Measurements from ENCODE around the gene DYSF. TPM values are rescaled to one million over a fixed set of nuclear protein-coding genes. Genes with fewer than 3 reads are reported as not detected.

Gene DYSF
- total RNA-seq, 1 experiment from 2014 or later, result 0.24 TPM

DNA sequence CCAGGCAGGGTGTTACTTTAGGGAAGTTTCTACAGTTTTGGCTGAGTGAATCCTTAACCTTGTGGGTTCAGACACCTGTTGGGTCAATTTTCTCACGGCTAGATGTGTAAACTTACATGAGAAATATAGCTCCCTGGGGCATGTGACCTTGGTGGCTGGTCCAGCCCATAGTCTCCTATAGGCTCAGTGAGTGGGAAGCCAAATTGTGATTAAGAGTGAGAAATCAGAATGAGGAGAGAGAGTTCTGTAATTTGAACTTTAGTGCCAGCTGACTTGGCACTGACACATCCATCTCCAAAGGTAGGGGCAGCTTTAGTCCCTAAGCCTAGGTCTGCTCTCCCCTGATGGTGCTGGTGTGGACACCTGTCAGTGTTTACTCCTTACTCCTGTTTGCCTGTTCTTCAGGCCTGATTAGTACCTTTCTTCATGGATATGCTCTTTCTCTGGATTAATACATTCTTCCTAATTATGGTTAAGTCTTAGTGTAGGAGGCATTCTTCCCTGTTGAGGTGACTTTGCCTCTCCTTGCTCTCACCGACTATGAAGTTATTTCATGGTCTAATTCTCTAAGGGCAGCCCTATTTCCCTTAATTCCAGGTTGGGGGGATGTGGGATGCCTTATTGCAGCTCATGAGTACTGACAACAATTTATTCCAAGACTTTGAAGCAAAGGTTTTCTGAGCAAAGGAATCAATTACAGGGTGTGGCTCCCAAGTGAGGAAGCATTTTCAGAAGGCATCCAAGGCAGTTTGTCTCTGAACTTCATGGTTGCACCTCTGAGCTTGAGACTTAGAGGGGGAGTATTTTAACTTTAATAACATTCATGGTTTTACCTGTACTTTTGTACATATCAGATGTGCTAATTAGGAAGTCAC, 177.3 kb downstream of the DYSF start:
- intact Hi-C loops (cut with micrococcal nuclease; ENCODE audit: unreplicated experiment), result no loop called here
- no peaks in the 10 kb centered on the region for H3K36me3 ChIP-seq (ENCODE audit: insufficient read depth, low read length, poor library complexity, severe bottlenecking)
- ChIA-PET CTCF (no interaction called here), POLR2A (ENCODE audit: low non-redundant PET) (no interaction called here)
- no peaks in the 10 kb centered on the region for H3K4me1 ChIP-seq (ENCODE audit: insufficient read depth, low read length, poor library complexity, severe bottlenecking)
- TF ChIP-seq CTCF (conservative IDR thresholded peaks at IDR 0.05; ENCODE audit: low read depth, low read length), result no peak
- peaks cover 11% of the 10 kb centered on the region for H3K27me3 ChIP-seq (replicated peaks; ENCODE audit: insufficient read depth, low read depth, low read length, poor library complexity)
- H3K27ac ChIP-seq (ENCODE audit: low read depth, low read length, poor library complexity, severe bottlenecking), result no peak overlapping the region
- H3K9me3 ChIP-seq (ENCODE audit: low read depth, low read length, poor library complexity, severe bottlenecking), result no peaks in the 10 kb centered on the region
- no peak overlapping the region for H3K4me3 ChIP-seq (ENCODE audit: low read depth, low read length, poor library complexity, severe bottlenecking)
- no TSS peak for BruUV-seq (replicated peaks)
- no peak for DNase-seq (ENCODE audit: low spot score)

DNA sequence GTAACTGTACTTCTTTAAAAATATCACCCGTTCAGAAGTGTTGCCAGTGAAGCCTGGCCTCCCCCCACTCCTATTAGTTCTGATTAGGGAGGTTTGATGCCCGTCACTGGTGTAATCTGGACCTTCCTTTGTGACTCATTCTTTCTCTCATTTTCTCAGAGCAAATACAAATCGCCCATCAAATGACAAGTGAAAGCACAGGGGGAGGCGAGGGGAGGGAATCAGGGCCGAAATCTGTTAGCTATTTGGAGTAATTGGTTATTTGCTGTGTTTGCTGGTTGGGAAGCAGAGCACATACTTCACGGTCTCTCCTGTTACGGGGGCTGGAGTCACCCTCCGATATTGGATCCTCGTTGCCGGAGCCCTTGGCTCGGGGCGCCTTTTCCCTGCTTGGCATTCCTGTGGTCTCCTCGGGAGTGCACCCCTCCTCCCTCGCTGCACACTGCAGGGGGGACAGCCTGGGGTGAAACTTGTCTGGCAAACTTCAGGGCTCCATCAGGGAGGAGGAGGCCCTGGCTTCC, 178.1 kb downstream of the DYSF start:
- TF ChIP-seq EZH2 (IDR thresholded peaks at IDR 0.05; ENCODE audit: borderline replicate concordance, low read depth, low read length, poor library complexity, severe bottlenecking) (no peak), CTCF (conservative IDR thresholded peaks at IDR 0.05; ENCODE audit: low read depth, low read length) (no peak)
- Histone ChIP-seq H3K27ac (ENCODE audit: low read depth, low read length, poor library complexity, severe bottlenecking) (no peak overlapping the region), H3K4me3 (ENCODE audit: low read depth, low read length, poor library complexity, severe bottlenecking) (no peak overlapping the region), H3K9me3 (ENCODE audit: low read depth, low read length, poor library complexity, severe bottlenecking) (no peaks in the 10 kb centered on the region), H3K36me3 (ENCODE audit: insufficient read depth, low read length, poor library complexity, severe bottlenecking) (no peaks in the 10 kb centered on the region), H3K27me3 (replicated peaks; ENCODE audit: insufficient read depth, low read depth, low read length, poor library complexity) (peaks cover 5% of the 10 kb centered on the region), H3K4me1 (ENCODE audit: insufficient read depth, low read length, poor library complexity, severe bottlenecking) (no peaks in the 10 kb centered on the region)
- intact Hi-C loops (cut with micrococcal nuclease; ENCODE audit: unreplicated experiment), result no loop called here
- CTCF ChIA-PET, result no interaction called here
- DNase-seq (ENCODE audit: low spot score), result no peak
- POLR2A ChIA-PET (ENCODE audit: low non-redundant PET), result no interaction called here
- no TSS peak for BruUV-seq (replicated peaks)

DNA sequence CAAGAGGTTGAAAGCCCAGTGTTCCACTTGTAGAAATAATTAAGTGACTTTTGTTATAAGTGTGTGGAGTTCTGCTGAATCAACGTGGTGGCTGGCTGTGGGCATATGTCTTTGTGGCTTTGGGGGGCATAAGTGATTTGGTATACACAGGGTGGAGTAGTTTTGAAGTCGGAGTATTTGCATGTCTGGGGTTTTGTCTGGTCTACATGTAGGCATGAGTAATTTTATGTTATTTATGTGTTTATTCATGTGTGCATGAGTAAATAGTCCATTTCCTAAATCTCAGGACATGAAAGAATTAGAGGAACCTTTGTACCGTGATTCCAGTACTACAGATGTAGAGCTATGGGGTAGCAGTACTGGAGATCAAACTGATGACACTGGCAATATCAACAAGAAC, 179.7 kb downstream of the DYSF start:
- no peaks in the 10 kb centered on the region for H3K27me3 ChIP-seq (replicated peaks; ENCODE audit: insufficient read depth, low read depth, low read length, poor library complexity)
- CTCF ChIA-PET, result no interaction called here
- no TSS peak for BruUV-seq (replicated peaks)
- H3K4me1 ChIP-seq (ENCODE audit: insufficient read depth, low read length, poor library complexity, severe bottlenecking), result no peaks in the 10 kb centered on the region
- H3K4me3 ChIP-seq (ENCODE audit: low read depth, low read length, poor library complexity, severe bottlenecking), result no peak overlapping the region
- intact Hi-C loops (cut with micrococcal nuclease; ENCODE audit: unreplicated experiment), result no loop called here
- TF ChIP-seq CTCF (conservative IDR thresholded peaks at IDR 0.05; ENCODE audit: low read depth, low read length) (no peak), EZH2 (IDR thresholded peaks at IDR 0.05; ENCODE audit: borderline replicate concordance, low read depth, low read length, poor library complexity, severe bottlenecking) (no peak)
- POLR2A ChIA-PET (ENCODE audit: low non-redundant PET), result no interaction called here
- no peaks in the 10 kb centered on the region for H3K36me3 ChIP-seq (ENCODE audit: insufficient read depth, low read length, poor library complexity, severe bottlenecking)
- H3K27ac ChIP-seq (ENCODE audit: low read depth, low read length, poor library complexity, severe bottlenecking), result no peak overlapping the region
- DNase-seq (ENCODE audit: low spot score), result no peak
- H3K9me3 ChIP-seq (ENCODE audit: low read depth, low read length, poor library complexity, severe bottlenecking), result no peaks in the 10 kb centered on the region
